H1 (cell line): Measurements from ENCODE around the gene SGMS1. TPM values are rescaled to one million over a fixed set of nuclear protein-coding genes. Genes with fewer than 3 reads are reported as not detected.

Experiments used
- CTCF ChIA-PET: fragments of 300-600 bp; sonication (Branson Sonifier 250); formaldehyde crosslinking; loops from one replicate; lab custom pipeline; 2021; ENCODE audit not compliant: partially characterized antibody; lab: Charles Lee
- POLR2A ChIA-PET: fragments of 300-600 bp; sonication (Branson Sonifier 250); formaldehyde crosslinking; loops from one replicate; lab custom pipeline; 2021; ENCODE audit warnings: inconsistent platforms; ENCODE audit not compliant: partially characterized antibody; lab: Charles Lee
- DNase-seq, 2 experiments: peaks; one replicate each; pipeline versions ENCODE4 v3.0.0 to v3.0.0-alpha.2; 2010 to 2022; ENCODE audit warnings: low spot score in 2 of 2, low read depth in 1 of 2, mixed read lengths in 1 of 2
- FAIRE-seq: peaks from 2 replicates; lab custom pipeline; 2011; peaks lifted over from hg19 to GRCh38; lab: Jason Lieb, UNC
- H2AFZ ChIP-seq: 2 replicates; pipeline ENCODE4 v1.8.1; 2012; ENCODE audit warnings: low read length, inconsistent platforms
- H2AK5ac ChIP-seq: 2 replicates; pipeline ENCODE4 v1.6.1; 2013; ENCODE audit warnings: low read depth, low read length
- H2BK120ac ChIP-seq: replicated peaks from 2 replicates; pipeline ENCODE3; 2013; ENCODE audit warnings: low read depth, low read length, inconsistent platforms
- H2BK12ac ChIP-seq: 2 replicates; pipeline ENCODE4 v1.6.1; 2013; ENCODE audit warnings: low read depth, low read length
- H2BK15ac ChIP-seq: 2 replicates; pipeline ENCODE4 v1.6.1; 2013; ENCODE audit warnings: low read length
- H2BK20ac ChIP-seq: 2 replicates; pipeline ENCODE4 v1.6.1; 2013; ENCODE audit warnings: low read length
- H2BK5ac ChIP-seq: 2 replicates; pipeline ENCODE4 v1.6.1; 2013; ENCODE audit warnings: low read depth, low read length
- H3K14ac ChIP-seq: 2 replicates; pipeline ENCODE4 v1.6.1; 2013; ENCODE audit warnings: inconsistent platforms; ENCODE audit not compliant: insufficient read length
- H3K18ac ChIP-seq: 2 replicates; pipeline ENCODE4 v1.6.1; 2013; ENCODE audit warnings: low read length; ENCODE audit errors: extremely low read depth
- H3K23ac ChIP-seq: 2 replicates; pipeline ENCODE4 v1.6.1; 2013; ENCODE audit warnings: inconsistent platforms; ENCODE audit not compliant: insufficient read length
- H3K23me2 ChIP-seq: 2 replicates; pipeline ENCODE4 v1.6.1; 2013; ENCODE audit warnings: low read depth, low read length
- H3K27ac ChIP-seq: 2 replicates; pipeline ENCODE4 v1.6.1; 2011; ENCODE audit warnings: low read depth, low read length, inconsistent platforms
- H3K27me3 ChIP-seq, 4 experiments: replicated peaks in 1 of 4; 1 replicate in 1 of 4; 2 replicates in 3 of 4; pipeline versions ENCODE4 v1.6.1 to v1.8.1; 2011 to 2013; ENCODE audit warnings: low read length in 3 of 4, mild to moderate bottlenecking in 3 of 4, inconsistent platforms in 2 of 4, mixed read lengths in 2 of 4, moderate library complexity in 1 of 4; ENCODE audit not compliant: control insufficient read depth in 3 of 4, insufficient read depth in 3 of 4; ENCODE audit errors: extremely low read depth in 1 of 4
- H3K36me3 ChIP-seq, 4 experiments: 2 replicates each; pipeline versions ENCODE4 v1.6.1 to v1.8.1; 2011 to 2013; ENCODE audit warnings: mild to moderate bottlenecking in 4 of 4, low read length in 3 of 4, moderate library complexity in 2 of 4, control low read depth in 1 of 4, inconsistent platforms in 1 of 4; ENCODE audit not compliant: insufficient read depth in 4 of 4, control insufficient read depth in 2 of 4
- H3K4ac ChIP-seq: replicated peaks from 2 replicates; pipeline ENCODE3; 2013; ENCODE audit warnings: low read length, low read depth, mixed read lengths, inconsistent platforms; ENCODE audit not compliant: insufficient read length
- H3K4me1 ChIP-seq, 4 experiments: replicated peaks in 1 of 4; 1 replicate in 1 of 4; 2 replicates in 3 of 4; pipeline versions ENCODE4 v1.6.1 to v1.8.1; 2011 to 2013; ENCODE audit warnings: low read length in 3 of 4, inconsistent platforms in 2 of 4, mixed read lengths in 1 of 4; ENCODE audit not compliant: insufficient read depth in 4 of 4, control insufficient read depth in 3 of 4
- H3K4me2 ChIP-seq, 2 experiments: 2 replicates each; pipeline versions ENCODE4 v1.6.1 to v1.8.1; 2011 to 2013; ENCODE audit warnings: low read depth in 2 of 2, low read length in 2 of 2, control low read depth in 1 of 2, inconsistent platforms in 1 of 2, mild to moderate bottlenecking in 1 of 2; ENCODE audit not compliant: insufficient read depth in 1 of 2
- H3K4me3 ChIP-seq, 4 experiments: fragments of 200-600, 300-600 bp in 1 of 4; sonication (generic), shearing (Covaris generic), sonication (Bioruptor Twin) in 1 of 4; 2 replicates each; pipeline versions ENCODE4 v1.5.1 to v1.8.1; 2011 to 2016; ENCODE audit warnings: low read length in 4 of 4, low read depth in 3 of 4, control low read depth in 2 of 4, inconsistent platforms in 2 of 4, mild to moderate bottlenecking in 2 of 4, mixed read lengths in 1 of 4, moderate library complexity in 1 of 4; ENCODE audit not compliant: insufficient read depth in 2 of 4; ENCODE audit errors: extremely low read depth in 1 of 4
- H3K56ac ChIP-seq: replicated peaks from 2 replicates; pipeline ENCODE3; 2013; ENCODE audit warnings: low read depth, mild to moderate bottlenecking, mixed read lengths, low read length, inconsistent platforms; ENCODE audit not compliant: insufficient read length
- H3K79me1 ChIP-seq: 2 replicates; pipeline ENCODE4 v1.6.1; 2013; ENCODE audit warnings: low read depth, low read length, control low read depth
- H3K79me2 ChIP-seq, 2 experiments: 2 replicates each; pipeline versions ENCODE4 v1.6.1 to v1.8.1; 2012 to 2013; ENCODE audit warnings: low read length in 2 of 2, mild to moderate bottlenecking in 2 of 2, inconsistent platforms in 1 of 2; ENCODE audit not compliant: insufficient read depth in 2 of 2, control insufficient read depth in 1 of 2
- H3K9ac ChIP-seq, 4 experiments: replicated peaks in 1 of 4; 1 replicate in 1 of 4; 2 replicates in 3 of 4; pipeline versions ENCODE4 v1.6.1 to v1.8.1; 2011 to 2013; ENCODE audit warnings: low read depth in 3 of 4, low read length in 3 of 4, control low read depth in 2 of 4, mild to moderate bottlenecking in 2 of 4, moderate library complexity in 2 of 4, inconsistent platforms in 1 of 4; ENCODE audit errors: extremely low read depth in 1 of 4
- H3K9me3 ChIP-seq, 2 experiments: 2 replicates each; pipeline versions ENCODE4 v1.6.1 to v1.8.1; 2012 to 2013; ENCODE audit warnings: mild to moderate bottlenecking in 2 of 2, moderate library complexity in 2 of 2, control low read depth in 1 of 2, inconsistent platforms in 1 of 2, low read depth in 1 of 2, low read length in 1 of 2, mixed read lengths in 1 of 2; ENCODE audit not compliant: insufficient read depth in 2 of 2
- H4K20me1 ChIP-seq, 2 experiments: replicated peaks in 1 of 2; 2 replicates each; pipeline versions ENCODE3 to v1.8.1; 2011 to 2013; ENCODE audit warnings: inconsistent platforms in 2 of 2, low read length in 2 of 2, mild to moderate bottlenecking in 1 of 2; ENCODE audit not compliant: insufficient read depth in 2 of 2, control insufficient read depth in 1 of 2
- H4K5ac ChIP-seq: 2 replicates; pipeline ENCODE4 v1.6.1; 2013; ENCODE audit warnings: low read length, low read depth, mixed read lengths, inconsistent platforms; ENCODE audit not compliant: insufficient read length
- H4K8ac ChIP-seq: 2 replicates; pipeline ENCODE4 v1.8.0; 2013; ENCODE audit warnings: mild to moderate bottlenecking, moderate library complexity, low read length, inconsistent platforms; ENCODE audit not compliant: insufficient read depth; ENCODE audit errors: extremely low read depth
- H4K91ac ChIP-seq: replicated peaks from 2 replicates; pipeline ENCODE3; 2013; ENCODE audit warnings: low read length, mixed read lengths, inconsistent platforms; ENCODE audit not compliant: insufficient read length
- BCL11A ChIP-seq, 2 experiments: IDR thresholded peaks; one replicate each; pipeline ENCODE4 v1.6.1; 2011; ENCODE audit warnings: low read depth in 2 of 2, low read length in 2 of 2, mild to moderate bottlenecking in 2 of 2
- CBX5 ChIP-seq: fragments of 300-800, 300-1000 bp; sonication (generic); IDR thresholded peaks from 2 replicates; pipeline ENCODE4 v1.7.1; 2016; ENCODE audit warnings: antibody characterized with exemption, low read length, low read depth
- CBX8 ChIP-seq: fragments of 300-800, 300-1000 bp; sonication (generic); IDR thresholded peaks from 2 replicates; pipeline ENCODE4 v1.7.1; 2016; ENCODE audit warnings: low read depth, low read length, borderline replicate concordance
- HDAC6 ChIP-seq: IDR thresholded peaks from one replicate; pipeline ENCODE4 v1.7.1; 2012; ENCODE audit warnings: low read depth, mild to moderate bottlenecking, inconsistent platforms, low read length, moderate library complexity
- JUN ChIP-seq: IDR thresholded peaks from 2 replicates; pipeline ENCODE4 v1.6.1; 2011; ENCODE audit warnings: low read depth, mild to moderate bottlenecking, improper control_type of control experiment, low read length
- RAD21 ChIP-seq, 2 experiments: IDR thresholded peaks in 1 of 2; conservative IDR thresholded peaks in 1 of 2; 2 replicates each; pipeline ENCODE4 v1.6.1; 2011; ENCODE audit warnings: low read depth in 2 of 2, low read length in 2 of 2, improper control_type of control experiment in 1 of 2, inconsistent platforms in 1 of 2, mild to moderate bottlenecking in 1 of 2, moderate library complexity in 1 of 2
- RBBP5 ChIP-seq: IDR thresholded peaks from 2 replicates; pipeline ENCODE4 v1.7.1; 2012; ENCODE audit warnings: low read depth, mild to moderate bottlenecking, inconsistent platforms, low read length, moderate library complexity, borderline replicate concordance
- SRF ChIP-seq: IDR thresholded peaks from 2 replicates; pipeline ENCODE4 v1.6.1; 2011; ENCODE audit warnings: mild to moderate bottlenecking, low read depth, low read length, moderate library complexity
- TBP ChIP-seq: IDR thresholded peaks from 2 replicates; pipeline ENCODE4 v1.6.1; 2011; ENCODE audit warnings: low read depth, low read length, improper control_type of control experiment
- ZNF274 ChIP-seq: IDR thresholded peaks from 2 replicates; pipeline ENCODE4 v1.7.0; 2012; ENCODE audit warnings: low read length, borderline replicate concordance; ENCODE audit errors: extremely low read depth
- WGBS, 2 experiments: shearing (Covaris generic) in 1 of 2; methylation state at CpG; one replicate each; pipeline versions ENCODE4 v1.1.6 to v1.1.7; 2013 to 2015; ENCODE audit warnings: low lambda C conversion rate in 2 of 2, mixed read lengths in 2 of 2, inconsistent platforms in 1 of 2, low coverage in 1 of 2, missing lambda C conversion rate in 1 of 2; ENCODE audit not compliant: insufficient replicate concordance in 2 of 2, insufficient coverage in 1 of 2, insufficient read length in 1 of 2; ENCODE audit errors: extremely low coverage in 1 of 2, missing lambda C conversion rate in 1 of 2; 5-methylcytosine and 5-hydroxymethylcytosine counted together
- polyA plus RNA-seq, 7 experiments: library from polyadenylated mRNA; depleted of rRNA in 3 of 7; stranded (reverse) in 5 of 7; unstranded in 2 of 7; fragments of >200 nt in 5 of 7; fragments of 200-250 nt in 2 of 7; gene quantifications; 1 replicate in 5 of 7; 2 replicates in 1 of 7; 4 replicates in 1 of 7; pipeline versions ENCODE4 v1.2.1 to v1.2.3, GENCODE V29; 2011 to 2013; ENCODE audit warnings: missing spikeins in 2 of 7, mixed read lengths in 2 of 7
- total RNA-seq: library from RNA; stranded (reverse); fragmentation: NEBNext Ultra II Directional; extraction: Animal tissue kit (Norgen Biotek cat#: 25700); gene quantifications from 2 replicates; pipeline ENCODE4 v1.2.1, GENCODE V29; 2021
- TF ChIP-seq, protein P1 (sequence below): IDR thresholded peaks from 2 replicates; pipeline ENCODE4 v1.6.1; 2011; ENCODE audit warnings: low read length, improper control_type of control experiment
- TF ChIP-seq, protein P2 (sequence below): IDR thresholded peaks from 2 replicates; pipeline ENCODE4 v1.6.1; 2012; ENCODE audit warnings: inconsistent platforms

The SGMS1 gene
- total and polyA plus RNA-seq, 2 of the 8 experiments (the other 6 are each of a cell fraction or from before 2014, with no cell fraction given) = 6.0 to 15.6 TPM

DNA sequence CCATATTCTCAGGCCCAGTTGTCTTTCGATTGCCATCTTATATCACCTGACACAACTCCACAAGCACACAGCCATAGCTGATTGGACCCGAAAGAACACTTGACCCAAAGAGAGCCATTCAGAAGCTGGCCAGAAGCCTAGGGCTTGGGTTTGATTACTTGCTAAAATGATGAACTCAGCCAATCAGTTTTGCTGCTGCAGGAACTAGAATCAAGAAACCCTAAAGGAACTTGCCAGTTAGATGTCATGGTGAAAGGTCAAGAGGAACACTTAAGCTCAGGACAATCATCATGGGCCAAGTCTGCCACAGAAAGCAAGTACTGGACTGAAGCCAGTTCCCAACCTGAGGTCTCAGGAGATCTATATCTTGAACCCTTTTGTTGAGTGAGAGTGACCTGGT is 150.0 kb downstream of the SGMS1 start:
- peaks cover 0 to 17% (median 8%) of the 10 kb centered on the region in 4 experiments; a peak in 4 of 7 replicates for H3K4me1 ChIP-seq
- H3K4me2 ChIP-seq = no peak overlapping the region
- H3K79me2 ChIP-seq = peaks cover 0 to 3% of the 10 kb centered on the region in 2 experiments; a peak in 2 of 4 replicates
- peaks cover 4% of the 10 kb centered on the region in 2 experiments; a peak in 2 of 4 replicates for H3K9me3 ChIP-seq
- no peak overlapping the region for H3K4me3 ChIP-seq
- no peak overlapping the region for H3K4ac ChIP-seq
- no peaks in the 10 kb centered on the region for H4K20me1 ChIP-seq
- H3K14ac ChIP-seq = no peak overlapping the region
- no peak overlapping the region for H2BK20ac ChIP-seq
- no peak overlapping the region for H2BK15ac ChIP-seq
- no peak for DNase-seq
- no peak overlapping the region for H3K27ac ChIP-seq
- no peak overlapping the region for H2BK12ac ChIP-seq
- H2AK5ac ChIP-seq = no peak overlapping the region
- H3K56ac ChIP-seq = no peak overlapping the region
- no peak overlapping the region for H4K91ac ChIP-seq
- no peak overlapping the region for H2BK5ac ChIP-seq
- ChIA-PET CTCF (no interaction called here), POLR2A (no interaction called here)
- H2BK120ac ChIP-seq = no peak overlapping the region
- H3K23ac ChIP-seq = no peak overlapping the region
- no peaks in the 10 kb centered on the region for H3K79me1 ChIP-seq
- H2AFZ ChIP-seq = no peak overlapping the region
- no peak overlapping the region for H3K18ac ChIP-seq
- H3K23me2 ChIP-seq = no peaks in the 10 kb centered on the region
- no peaks in the 10 kb centered on the region; a peak in 1 of 8 replicates for H3K36me3 ChIP-seq
- H3K27me3 ChIP-seq = no peaks in the 10 kb centered on the region
- 91% methylated on average over 2 of the region's 2 CpGs; no CpG with 5 or more reads in 1 of the 2 experiments for WGBS, 2 experiments
- H3K9ac ChIP-seq = no peak overlapping the region
- no peak overlapping the region for H4K8ac ChIP-seq
- FAIRE-seq = no peak
- no peak overlapping the region for H4K5ac ChIP-seq
- TF ChIP-seq, protein P1, sequence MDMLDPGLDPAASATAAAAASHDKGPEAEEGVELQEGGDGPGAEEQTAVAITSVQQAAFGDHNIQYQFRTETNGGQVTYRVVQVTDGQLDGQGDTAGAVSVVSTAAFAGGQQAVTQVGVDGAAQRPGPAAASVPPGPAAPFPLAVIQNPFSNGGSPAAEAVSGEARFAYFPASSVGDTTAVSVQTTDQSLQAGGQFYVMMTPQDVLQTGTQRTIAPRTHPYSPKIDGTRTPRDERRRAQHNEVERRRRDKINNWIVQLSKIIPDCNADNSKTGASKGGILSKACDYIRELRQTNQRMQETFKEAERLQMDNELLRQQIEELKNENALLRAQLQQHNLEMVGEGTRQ = no peak
- TF ChIP-seq TBP (no peak), RBBP5 (no peak), HDAC6 (no peak), SRF (no peak), BCL11A (IDR thresholded peaks at IDR 0.05; ENCODE audit: low read depth in 2 of 2, low read length in 2 of 2) (no peak), ZNF274 (no peak), JUN (no peak), CBX5 (no peak), CBX8 (no peak), RAD21 (IDR thresholded peaks at IDR 0.05 in 1 of 2, conservative IDR thresholded peaks at IDR 0.05 in 1 of 2; ENCODE audit: low read depth in 2 of 2, low read length in 2 of 2) (no peak)
- TF ChIP-seq, protein P2, sequence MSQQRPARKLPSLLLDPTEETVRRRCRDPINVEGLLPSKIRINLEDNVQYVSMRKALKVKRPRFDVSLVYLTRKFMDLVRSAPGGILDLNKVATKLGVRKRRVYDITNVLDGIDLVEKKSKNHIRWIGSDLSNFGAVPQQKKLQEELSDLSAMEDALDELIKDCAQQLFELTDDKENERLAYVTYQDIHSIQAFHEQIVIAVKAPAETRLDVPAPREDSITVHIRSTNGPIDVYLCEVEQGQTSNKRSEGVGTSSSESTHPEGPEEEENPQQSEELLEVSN = no peak
